Measurements from ENCODE around the gene ZC3H12D.

The ZC3H12D gene

DNA sequence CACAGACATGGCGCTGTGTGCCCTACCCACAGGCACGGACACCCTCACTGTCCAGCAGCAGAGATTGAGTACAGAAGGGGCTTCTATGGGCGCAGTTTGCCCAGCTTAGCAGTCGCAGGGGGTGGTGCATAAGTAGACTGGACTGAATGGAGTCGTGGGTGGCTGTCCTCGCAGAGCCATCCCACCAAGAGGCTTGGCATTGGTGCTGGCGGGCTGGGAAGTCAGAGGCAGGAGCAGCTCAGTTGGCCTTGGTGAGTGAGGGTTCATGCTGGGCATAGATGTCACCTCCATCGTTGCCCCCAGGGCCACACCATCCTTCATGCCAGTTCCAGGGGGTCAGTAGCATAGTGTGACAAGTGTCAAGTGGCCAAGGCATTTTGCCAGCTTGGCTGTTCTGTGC is 59.6 kb downstream of the ZC3H12D start:
- no peak for DNase-seq (ENCODE audit: extremely low spot score)
- POLR2A ChIA-PET = no interaction called here
- CTCF ChIA-PET = interaction anchor here (1.1 to 2.1 kb wide), 6 partner anchors 28 to 847 kb away, joined by 4 to 8 read pairs (median 4); no protein-coding TSS in a partner anchor
- TF ChIP-seq, protein P1, sequence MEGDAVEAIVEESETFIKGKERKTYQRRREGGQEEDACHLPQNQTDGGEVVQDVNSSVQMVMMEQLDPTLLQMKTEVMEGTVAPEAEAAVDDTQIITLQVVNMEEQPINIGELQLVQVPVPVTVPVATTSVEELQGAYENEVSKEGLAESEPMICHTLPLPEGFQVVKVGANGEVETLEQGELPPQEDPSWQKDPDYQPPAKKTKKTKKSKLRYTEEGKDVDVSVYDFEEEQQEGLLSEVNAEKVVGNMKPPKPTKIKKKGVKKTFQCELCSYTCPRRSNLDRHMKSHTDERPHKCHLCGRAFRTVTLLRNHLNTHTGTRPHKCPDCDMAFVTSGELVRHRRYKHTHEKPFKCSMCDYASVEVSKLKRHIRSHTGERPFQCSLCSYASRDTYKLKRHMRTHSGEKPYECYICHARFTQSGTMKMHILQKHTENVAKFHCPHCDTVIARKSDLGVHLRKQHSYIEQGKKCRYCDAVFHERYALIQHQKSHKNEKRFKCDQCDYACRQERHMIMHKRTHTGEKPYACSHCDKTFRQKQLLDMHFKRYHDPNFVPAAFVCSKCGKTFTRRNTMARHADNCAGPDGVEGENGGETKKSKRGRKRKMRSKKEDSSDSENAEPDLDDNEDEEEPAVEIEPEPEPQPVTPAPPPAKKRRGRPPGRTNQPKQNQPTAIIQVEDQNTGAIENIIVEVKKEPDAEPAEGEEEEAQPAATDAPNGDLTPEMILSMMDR (IDR thresholded peaks at IDR 0.05; ENCODE audit: control extremely low read depth, extremely low read depth, low read depth, missing control alignments) = no peak

DNA sequence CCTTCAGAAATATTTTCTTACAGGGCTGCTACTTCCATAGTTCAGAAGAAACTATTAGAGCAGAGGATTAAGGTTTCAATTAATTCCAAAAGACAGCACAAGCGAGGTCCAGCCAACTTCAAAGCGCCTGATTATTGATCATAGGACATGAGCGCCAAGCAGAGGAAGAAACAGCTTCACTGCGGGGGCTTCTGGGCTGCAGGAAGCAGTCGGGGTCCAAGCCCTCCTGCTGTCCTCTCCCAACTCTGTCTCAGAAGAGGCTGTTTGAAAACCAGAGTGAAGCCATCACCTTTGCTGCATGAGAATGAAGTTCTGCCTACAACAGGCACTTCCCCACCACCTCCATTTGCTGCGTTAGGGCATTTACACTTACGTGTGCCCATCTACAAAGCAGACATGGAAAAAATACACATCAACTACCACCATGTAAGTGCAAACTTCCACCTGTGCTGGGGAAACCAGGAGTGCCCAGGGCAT is 60.8 kb downstream of the ZC3H12D start:
- TF ChIP-seq, protein P1 (IDR thresholded peaks at IDR 0.05; ENCODE audit: control extremely low read depth, extremely low read depth, low read depth, missing control alignments) = no peak
- ChIA-PET POLR2A (no interaction called here), CTCF (interaction anchor here (0.8 to 1.8 kb wide), 4 partner anchors 8 to 395 kb away, joined by 3 to 6 read pairs (median 4); no protein-coding TSS in a partner anchor)
- no peak for DNase-seq (ENCODE audit: extremely low spot score)

DNA sequence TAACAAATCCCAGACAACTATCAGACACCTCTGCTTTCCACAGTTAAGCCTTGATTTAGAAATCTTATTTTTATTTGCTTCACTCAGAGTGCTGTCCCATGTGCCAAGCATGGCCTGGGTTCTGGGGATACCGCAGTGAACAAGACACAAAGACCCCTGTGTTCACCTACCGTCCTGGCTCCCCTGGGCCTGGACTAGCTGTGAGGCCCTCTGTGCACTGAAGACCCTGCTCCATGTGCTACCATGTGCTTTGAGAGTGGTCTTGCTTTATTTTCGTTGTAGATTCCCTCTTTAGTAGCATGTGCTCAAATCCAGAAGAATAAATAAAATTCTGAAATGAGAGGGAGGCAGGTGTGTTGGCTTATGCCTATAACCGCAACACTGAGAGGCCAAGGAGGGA is 62.2 kb downstream of the ZC3H12D start:
- TF ChIP-seq, protein P1 (IDR thresholded peaks at IDR 0.05; ENCODE audit: control extremely low read depth, extremely low read depth, low read depth, missing control alignments) = no peak
- DNase-seq (ENCODE audit: extremely low spot score) = no peak
- ChIA-PET CTCF (interaction anchor here (1.5 to 4.8 kb wide), 3 partner anchors 9 to 341 kb away, joined by 3 to 49 read pairs (median 6); no protein-coding TSS in a partner anchor), POLR2A (no interaction called here)

DNA sequence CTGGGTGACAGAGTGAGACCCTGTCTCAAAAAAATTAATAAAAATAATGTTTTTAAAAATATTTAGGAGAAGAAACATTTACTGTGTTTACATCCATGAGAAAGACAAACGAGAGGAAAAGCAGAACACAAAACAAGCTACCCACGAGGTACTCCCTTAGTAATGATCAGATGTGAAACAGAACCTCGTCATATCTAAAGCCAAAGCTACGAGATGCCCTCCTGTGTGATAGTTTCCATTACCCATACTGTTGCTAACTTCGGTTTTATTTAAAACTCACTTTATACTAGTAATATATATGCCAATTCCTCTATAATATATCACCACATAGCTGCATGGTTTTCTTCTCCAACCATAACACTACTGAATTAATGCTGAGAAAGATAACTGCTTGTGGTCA is 63.7 kb downstream of the ZC3H12D start:
- TF ChIP-seq, protein P1 (IDR thresholded peaks at IDR 0.05; ENCODE audit: control extremely low read depth, extremely low read depth, low read depth, missing control alignments) = no peak
- ChIA-PET CTCF (interaction anchor here (1.4 to 4.8 kb wide), 5 partner anchors 11 to 375 kb away, joined by 4 to 49 read pairs (median 8); no protein-coding TSS in a partner anchor), POLR2A (no interaction called here)
- DNase-seq (ENCODE audit: extremely low spot score) = no peak

DNA sequence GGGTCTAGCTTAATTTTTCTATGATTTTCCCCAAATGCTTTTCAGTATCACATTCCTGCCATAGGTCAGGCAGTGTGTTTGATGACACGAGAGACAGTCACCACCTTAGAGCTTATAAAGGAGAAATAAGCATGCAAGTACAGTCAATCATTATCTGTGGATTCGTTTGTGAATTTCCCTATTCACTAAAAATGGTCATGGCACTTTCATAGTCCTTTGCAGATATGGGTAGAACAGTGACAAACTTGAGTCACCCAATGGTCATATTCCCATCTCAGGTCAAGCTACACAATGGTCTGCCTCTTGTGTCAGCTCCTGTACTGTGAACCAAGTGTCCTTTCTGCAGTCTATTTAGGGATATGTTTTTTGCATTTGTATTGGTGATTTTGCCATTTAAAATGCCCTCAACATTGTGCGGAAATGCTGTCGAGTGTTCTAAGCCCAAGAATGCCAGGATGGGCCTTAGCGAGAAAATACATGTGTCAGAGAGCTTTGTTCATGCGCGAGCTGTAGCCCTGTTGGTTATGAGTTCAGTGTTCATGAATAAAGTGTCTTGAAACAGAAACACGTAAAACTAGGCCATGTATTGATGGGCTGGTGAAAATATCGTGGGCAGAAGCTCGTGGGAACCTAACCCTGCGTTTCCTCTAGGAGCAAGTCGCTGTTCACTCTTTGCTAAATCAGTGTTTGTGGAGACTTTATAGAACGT is 65.0 kb downstream of the ZC3H12D start:
- DNase-seq (ENCODE audit: extremely low spot score) = no peak
- TF ChIP-seq, protein P1 (IDR thresholded peaks at IDR 0.05; ENCODE audit: control extremely low read depth, extremely low read depth, low read depth, missing control alignments) = no peak
- ChIA-PET POLR2A (interaction anchor here (0.6 to 0.7 kb wide), 2 partner anchors 95 to 385 kb away, joined by 3 to 4 read pairs; no protein-coding TSS in a partner anchor), CTCF (interaction anchor here (1.0 to 4.8 kb wide), 10 partner anchors 8 to 391 kb away, joined by 3 to 49 read pairs (median 4); no protein-coding TSS in a partner anchor)

DNA sequence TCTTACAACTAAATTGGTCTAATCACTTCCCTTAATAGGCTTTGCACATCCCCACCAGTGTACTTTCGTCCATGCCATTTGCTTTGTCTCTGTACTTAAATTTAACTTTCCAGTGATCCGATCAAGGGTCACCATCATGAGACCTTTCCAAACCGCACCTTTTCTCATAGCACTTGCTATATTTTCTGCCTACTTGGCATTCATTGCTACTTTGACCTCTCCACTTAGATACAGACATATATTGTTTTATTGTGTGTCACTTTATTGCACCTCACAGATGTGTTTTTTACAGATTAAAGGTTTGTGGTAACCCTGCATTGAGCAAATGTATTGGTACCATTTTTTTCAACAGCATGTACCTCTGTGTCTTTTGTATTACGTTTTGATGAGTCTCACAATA is 70.0 kb downstream of the ZC3H12D start:
- TF ChIP-seq, protein P1 (IDR thresholded peaks at IDR 0.05; ENCODE audit: control extremely low read depth, extremely low read depth, low read depth, missing control alignments) = no peak
- POLR2A ChIA-PET = no interaction called here
- CTCF ChIA-PET = interaction anchor here (4.7 kb wide), 1 partner anchor 17 kb away, joined by 18 read pairs; no protein-coding TSS in a partner anchor
- DNase-seq (ENCODE audit: extremely low spot score) = no peak
